RWPE2 (cell line): ENCODE measurements around the gene RAB17.
A peak's percentile ranks its signal among the peaks of the same experiment; 100 is the strongest.

Experiments used
- ATAC-seq: fragments of 200-7000 bp; cut with Tn5 transposase; 3 replicates; pipeline ENCODE4 v1.9.1; 2021; ENCODE audit warnings: low read depth
- DNase-seq: peaks from one replicate; pipeline ENCODE4 v3.0.0-alpha.2; 2020; ENCODE audit warnings: low spot score
- H3K27ac ChIP-seq: fragments of 450-650 bp; 2 replicates; pipeline ENCODE4 v1.5.1; 2017; ENCODE audit warnings: mild to moderate bottlenecking; ENCODE audit not compliant: poor library complexity, severe bottlenecking
- H3K27me3 ChIP-seq: fragments of 250-450 bp; sonication (Bioruptor Pico); 2 replicates; pipeline ENCODE4 v1.5.1; 2021; ENCODE audit warnings: mild to moderate bottlenecking, moderate library complexity; ENCODE audit not compliant: insufficient read depth, poor library complexity, severe bottlenecking
- H3K36me3 ChIP-seq: fragments of 250-450 bp; sonication (Bioruptor Pico); 2 replicates; pipeline ENCODE4 v1.5.1; 2020; ENCODE audit warnings: low read depth, mild to moderate bottlenecking, moderate library complexity
- H3K4me1 ChIP-seq: fragments of 250-450 bp; sonication (Bioruptor Pico); 2 replicates; pipeline ENCODE4 v1.5.1; 2021; ENCODE audit warnings: mild to moderate bottlenecking, moderate library complexity; ENCODE audit not compliant: insufficient read depth, poor library complexity, severe bottlenecking
- H3K4me3 ChIP-seq: fragments of 250-450 bp; sonication (Bioruptor Pico); 2 replicates; pipeline ENCODE4 v1.5.1; 2021; ENCODE audit warnings: mild to moderate bottlenecking, moderate library complexity; ENCODE audit not compliant: severe bottlenecking
- H3K9me3 ChIP-seq: fragments of 250-450 bp; sonication (Bioruptor Pico); 2 replicates; pipeline ENCODE4 v1.5.1; 2021; ENCODE audit warnings: mild to moderate bottlenecking, moderate library complexity; ENCODE audit not compliant: severe bottlenecking
- TF ChIP-seq, protein P1 (sequence below): fragments of 450-650 bp; IDR thresholded peaks from one replicate; pipeline ENCODE4 v1.5.1; 2017; ENCODE audit warnings: mild to moderate bottlenecking, moderate library complexity; ENCODE audit not compliant: poor library complexity, severe bottlenecking

RAB17 gene

DNA sequence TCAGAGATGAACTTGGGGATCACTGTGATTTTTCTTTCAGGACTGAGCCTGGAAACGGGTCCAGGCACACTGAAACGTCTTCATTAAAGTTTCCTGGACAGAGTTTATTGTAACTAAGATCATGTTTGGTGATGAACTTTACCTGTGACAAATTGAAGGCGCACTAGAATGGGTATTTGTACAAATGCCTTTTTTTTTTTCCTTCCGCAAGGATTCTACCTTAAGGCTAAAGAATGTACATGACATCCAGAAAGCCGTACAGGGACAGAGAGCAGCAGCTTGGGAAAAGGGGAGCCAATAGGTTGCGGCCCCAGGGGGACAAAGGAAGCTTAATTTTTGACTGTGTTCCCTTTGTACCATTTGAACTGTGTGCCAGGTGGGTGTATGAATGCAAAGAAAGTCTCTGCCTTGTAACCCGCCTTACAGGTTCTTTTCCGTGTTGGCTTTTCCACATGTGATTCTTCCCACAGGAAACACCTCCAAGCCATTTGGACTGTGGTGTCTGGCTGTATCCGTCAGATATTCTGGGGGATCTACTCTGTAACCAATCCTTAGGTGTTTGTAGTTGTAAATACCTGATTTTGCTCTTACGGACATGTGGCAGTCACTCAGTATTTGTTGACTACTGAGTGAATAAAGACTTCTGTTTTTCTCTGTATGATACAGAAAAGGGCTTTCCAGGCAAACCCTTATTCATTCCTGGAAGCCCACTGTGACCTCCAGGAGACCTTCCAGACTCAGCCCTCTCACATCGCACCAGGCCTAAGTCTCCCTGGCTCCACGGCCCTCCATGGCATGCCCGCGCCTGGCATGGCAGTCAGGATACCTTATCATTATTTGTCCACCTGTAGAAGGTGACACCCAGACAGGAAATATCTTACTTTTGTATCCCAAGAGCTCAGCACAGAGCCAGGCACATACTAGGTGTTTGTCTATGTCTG is 38.0 kb upstream of the RAB17 start:
- TF ChIP-seq, protein P1, sequence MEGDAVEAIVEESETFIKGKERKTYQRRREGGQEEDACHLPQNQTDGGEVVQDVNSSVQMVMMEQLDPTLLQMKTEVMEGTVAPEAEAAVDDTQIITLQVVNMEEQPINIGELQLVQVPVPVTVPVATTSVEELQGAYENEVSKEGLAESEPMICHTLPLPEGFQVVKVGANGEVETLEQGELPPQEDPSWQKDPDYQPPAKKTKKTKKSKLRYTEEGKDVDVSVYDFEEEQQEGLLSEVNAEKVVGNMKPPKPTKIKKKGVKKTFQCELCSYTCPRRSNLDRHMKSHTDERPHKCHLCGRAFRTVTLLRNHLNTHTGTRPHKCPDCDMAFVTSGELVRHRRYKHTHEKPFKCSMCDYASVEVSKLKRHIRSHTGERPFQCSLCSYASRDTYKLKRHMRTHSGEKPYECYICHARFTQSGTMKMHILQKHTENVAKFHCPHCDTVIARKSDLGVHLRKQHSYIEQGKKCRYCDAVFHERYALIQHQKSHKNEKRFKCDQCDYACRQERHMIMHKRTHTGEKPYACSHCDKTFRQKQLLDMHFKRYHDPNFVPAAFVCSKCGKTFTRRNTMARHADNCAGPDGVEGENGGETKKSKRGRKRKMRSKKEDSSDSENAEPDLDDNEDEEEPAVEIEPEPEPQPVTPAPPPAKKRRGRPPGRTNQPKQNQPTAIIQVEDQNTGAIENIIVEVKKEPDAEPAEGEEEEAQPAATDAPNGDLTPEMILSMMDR = no peak
- DNase-seq = no peak
- Histone ChIP-seq H3K36me3 (no peaks in the 10 kb centered on the region), H3K4me1 (no peaks in the 10 kb centered on the region), H3K27ac (no peak overlapping the region), H3K9me3 (no peaks in the 10 kb centered on the region), H3K4me3 (peak overlapping the region; percentile 84), H3K27me3 (no peaks in the 10 kb centered on the region)
- no peak for ATAC-seq

DNA sequence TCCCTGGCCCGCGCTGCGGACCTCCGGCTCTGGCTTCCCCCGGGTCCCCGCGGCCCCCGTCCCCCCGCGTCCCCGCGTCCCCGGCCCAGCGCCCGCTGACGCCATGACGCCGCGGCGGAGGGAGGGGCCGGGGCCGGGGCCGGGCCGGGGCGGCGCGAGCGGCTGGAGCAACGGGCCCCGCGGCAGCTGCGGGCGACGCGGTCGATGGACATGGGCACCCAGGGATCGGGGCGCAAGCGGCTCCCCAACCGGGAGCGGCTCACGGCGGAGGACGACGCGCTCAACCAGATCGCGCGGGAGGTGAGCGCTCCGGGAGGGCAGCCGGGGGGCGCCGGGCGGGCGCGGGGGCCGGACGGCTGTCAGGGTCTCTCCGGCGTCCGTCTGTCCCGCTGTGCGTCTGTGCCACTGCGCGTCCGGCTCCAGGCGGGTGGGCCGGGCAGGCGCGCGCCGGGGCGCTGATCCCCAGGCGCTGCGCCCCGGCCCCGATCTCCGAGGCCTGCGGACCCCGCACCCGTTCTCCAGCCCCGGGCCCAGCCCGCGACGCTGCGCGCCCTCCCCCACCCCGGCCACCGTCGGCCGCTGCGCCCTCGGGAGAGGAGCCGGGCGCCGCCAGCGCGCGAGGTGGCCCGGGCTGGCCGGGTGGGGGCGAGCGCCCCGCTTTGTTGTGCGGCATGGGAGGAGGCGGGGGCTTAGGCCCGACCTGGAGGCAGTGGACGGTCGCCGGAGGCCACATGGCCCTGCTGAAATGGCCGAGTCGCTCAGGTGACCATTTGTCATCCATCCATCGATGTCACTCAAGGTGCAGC is 37.1 kb upstream of the RAB17 start, which contains the start of gene LRRFIP1:
Gene LRRFIP1 (plus strand): TSS at position 147 of the 806 bp plus-strand sequence. CDS start 58 bp downstream, at position 205.
- ATAC-seq (peak; percentile 66), DNase-seq (no peak)
- H3K4me3 ChIP-seq = peak within 1 kb of the TSS; percentile 84
- H3K36me3 ChIP-seq = no peaks in the 10 kb centered on the region
- H3K9me3 ChIP-seq = no peaks in the 10 kb centered on the region
- H3K4me1 ChIP-seq = no peaks in the 10 kb centered on the region
- no peaks in the 10 kb centered on the region for H3K27me3 ChIP-seq
- no peak within 1 kb of the TSS for H3K27ac ChIP-seq
- TF ChIP-seq, protein P1 = no peak

DNA sequence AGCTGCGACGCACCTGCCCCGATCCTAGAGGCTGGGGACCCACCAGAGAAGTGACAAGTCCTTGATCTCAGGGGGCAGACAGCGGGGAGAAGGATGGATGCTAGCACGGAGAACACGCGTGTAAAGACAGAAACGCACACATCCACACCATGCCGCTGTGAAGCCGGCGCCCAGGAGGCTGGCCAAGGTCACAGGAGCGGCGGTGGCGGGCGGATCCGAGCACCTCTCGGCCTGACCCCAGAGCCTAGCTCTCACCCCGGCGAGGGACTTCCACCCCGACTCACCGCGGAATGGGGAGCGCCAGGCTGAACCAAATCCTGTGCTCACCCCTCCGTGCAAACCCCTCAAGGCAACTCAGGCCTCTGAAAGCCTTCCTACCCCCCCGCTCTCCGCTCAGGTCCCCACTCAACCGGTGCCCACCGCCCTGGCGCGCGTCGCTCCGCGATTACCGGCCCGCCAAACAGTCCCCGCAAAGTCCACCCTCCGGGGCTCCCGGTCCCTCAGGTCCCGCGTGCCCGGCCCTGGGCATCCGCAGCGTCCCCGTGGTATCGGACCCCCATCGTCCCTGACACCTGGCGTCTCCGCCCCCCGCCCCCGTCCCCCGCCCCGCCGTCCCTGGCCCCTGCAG is 36.4 kb upstream of the RAB17 start:
- ATAC-seq (peak; percentile 15; the same call in 1 of the 3 replicates), DNase-seq (no peak)
- Histone ChIP-seq H3K27me3 (no peaks in the 10 kb centered on the region), H3K36me3 (no peaks in the 10 kb centered on the region), H3K4me1 (no peaks in the 10 kb centered on the region), H3K4me3 (peak overlapping the region; percentile 84), H3K27ac (no peak overlapping the region), H3K9me3 (no peaks in the 10 kb centered on the region)
- TF ChIP-seq, protein P1 = no peak

DNA sequence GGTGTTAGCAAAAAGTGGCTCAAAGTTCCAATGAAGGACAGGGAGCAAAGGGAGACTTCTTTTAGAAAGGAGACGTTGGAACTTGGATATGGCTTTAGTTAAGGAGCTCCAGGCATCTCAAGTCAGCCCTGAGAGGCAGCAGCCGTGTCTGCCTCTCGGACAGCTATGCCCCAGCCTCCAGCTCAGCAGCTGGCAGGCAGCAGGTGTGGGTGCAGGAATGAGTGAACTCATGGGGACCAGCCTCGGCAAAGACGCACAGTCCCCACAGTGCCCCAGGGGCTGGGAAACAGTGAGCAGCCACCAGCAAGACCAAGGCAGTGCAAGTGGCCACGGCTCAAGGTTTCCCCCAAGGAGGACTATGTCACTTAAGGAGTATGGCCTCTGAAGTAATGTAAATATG is 35.2 kb upstream of the RAB17 start:
- ATAC-seq (no peak), DNase-seq (no peak)
- Histone ChIP-seq H3K36me3 (no peaks in the 10 kb centered on the region), H3K9me3 (no peaks in the 10 kb centered on the region), H3K4me1 (no peaks in the 10 kb centered on the region), H3K4me3 (no peak overlapping the region), H3K27me3 (no peaks in the 10 kb centered on the region), H3K27ac (no peak overlapping the region)
- TF ChIP-seq, protein P1 = no peak
